ENCODE measurements around the gene RFNG.

The RFNG gene

DNA sequence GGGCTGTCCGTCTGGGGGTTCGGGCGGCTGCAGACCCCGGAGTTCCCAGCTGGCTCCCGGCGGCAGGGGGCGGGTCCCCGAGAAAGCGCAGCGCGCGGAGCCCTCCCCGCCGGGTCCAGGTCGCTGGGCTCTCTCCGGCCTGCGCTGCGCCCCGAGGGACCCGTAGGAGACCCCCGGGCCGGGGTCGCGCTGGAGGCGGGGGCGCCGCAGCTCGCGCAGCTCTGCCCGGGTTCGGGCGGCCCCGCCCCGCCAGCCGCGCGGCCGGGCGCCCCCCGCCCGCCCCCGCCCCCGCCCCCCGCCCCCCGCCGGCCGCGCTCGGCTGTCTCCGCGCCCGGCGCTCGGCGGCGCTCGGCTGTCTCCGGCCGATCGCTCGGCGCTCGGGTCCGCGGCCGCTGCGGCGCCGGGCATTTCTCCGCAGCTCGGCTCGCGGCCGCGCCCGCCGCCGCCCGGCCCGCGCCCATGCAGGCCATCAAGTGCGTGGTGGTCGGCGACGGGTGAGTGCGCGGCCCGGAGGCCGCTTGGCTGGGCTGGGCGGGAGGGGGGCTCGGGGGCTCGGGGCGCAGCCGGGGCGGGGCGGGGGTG, 20.2 kb downstream of the RFNG start, which contains the start of gene RAC3:
RAC3 (plus strand) TSS at position 376 of the 582 bp plus-strand sequence; CDS start at position 460, 84 bp downstream.
- H3K4me3 ChIP-seq (ENCODE audit: low read depth, low read length) = peak within 1 kb of the TSS; percentile 49
- peak; percentile 65 for DNase-seq (ENCODE audit: low read depth)
- TF ChIP-seq MAX (IDR thresholded peaks at IDR 0.05; ENCODE audit: low read depth, low read length) (no peak), POLR2A (IDR thresholded peaks at IDR 0.05; ENCODE audit: extremely low read depth, insufficient read length) (peak; percentile 38), CTCF (IDR thresholded peaks at IDR 0.05; ENCODE audit: low read depth, low read length) (no peak)

DNA sequence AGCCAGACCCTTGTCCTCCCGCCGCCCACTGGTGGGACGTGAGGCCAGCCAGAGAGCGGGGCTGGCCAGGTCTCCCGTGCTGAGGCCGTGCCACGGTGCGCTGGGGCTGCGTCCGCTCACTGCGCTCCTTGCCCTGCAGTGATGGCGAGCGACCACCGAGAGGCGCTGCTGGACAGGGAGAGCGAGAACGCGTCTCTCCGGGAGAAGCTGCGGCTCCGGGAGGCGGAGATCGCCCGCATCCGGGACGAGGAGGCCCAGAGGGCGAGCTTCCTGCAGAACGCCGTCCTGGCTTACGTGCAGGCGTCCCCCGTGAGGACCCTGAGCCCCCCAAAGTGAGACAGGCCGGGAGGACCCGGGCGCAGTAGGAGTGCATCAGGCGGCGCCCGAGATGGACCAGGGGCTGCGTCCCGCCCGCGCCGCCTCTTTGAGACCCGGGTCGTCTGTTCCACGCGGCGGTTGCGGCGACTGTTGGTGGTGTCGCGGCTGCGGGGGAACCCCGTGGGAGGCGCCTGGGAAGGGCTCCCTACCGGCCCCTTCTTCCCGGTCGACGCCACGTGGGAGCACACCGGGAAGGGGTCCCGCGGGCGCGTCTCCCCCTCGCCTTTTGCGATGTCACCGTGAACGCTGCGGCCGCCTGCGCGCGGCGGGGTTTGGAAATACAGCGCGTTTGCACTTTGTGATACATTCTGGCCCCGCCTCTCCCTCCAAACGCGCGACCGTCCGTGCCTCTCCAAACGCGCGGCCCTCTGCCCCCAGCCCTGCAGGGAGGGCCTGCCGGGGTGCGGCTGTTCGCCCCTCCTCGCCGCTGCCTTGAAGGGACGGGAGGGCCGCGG, 20.9 kb downstream of the RFNG start:
- DNase-seq (ENCODE audit: low read depth) = peak; percentile 90
- H3K4me3 ChIP-seq (ENCODE audit: low read depth, low read length) = peak overlapping the region; percentile 42
- TF ChIP-seq POLR2A (IDR thresholded peaks at IDR 0.05; ENCODE audit: extremely low read depth, insufficient read length) (peak; percentile 35), CTCF (IDR thresholded peaks at IDR 0.05; ENCODE audit: low read depth, low read length) (peak; percentile 32), MYC (IDR thresholded peaks at IDR 0.05; ENCODE audit: low read depth, low read length) (peak; percentile 30), MAX (IDR thresholded peaks at IDR 0.05; ENCODE audit: low read depth, low read length) (peak; percentile 55; the same call in 1 of the 2 replicates)

DNA sequence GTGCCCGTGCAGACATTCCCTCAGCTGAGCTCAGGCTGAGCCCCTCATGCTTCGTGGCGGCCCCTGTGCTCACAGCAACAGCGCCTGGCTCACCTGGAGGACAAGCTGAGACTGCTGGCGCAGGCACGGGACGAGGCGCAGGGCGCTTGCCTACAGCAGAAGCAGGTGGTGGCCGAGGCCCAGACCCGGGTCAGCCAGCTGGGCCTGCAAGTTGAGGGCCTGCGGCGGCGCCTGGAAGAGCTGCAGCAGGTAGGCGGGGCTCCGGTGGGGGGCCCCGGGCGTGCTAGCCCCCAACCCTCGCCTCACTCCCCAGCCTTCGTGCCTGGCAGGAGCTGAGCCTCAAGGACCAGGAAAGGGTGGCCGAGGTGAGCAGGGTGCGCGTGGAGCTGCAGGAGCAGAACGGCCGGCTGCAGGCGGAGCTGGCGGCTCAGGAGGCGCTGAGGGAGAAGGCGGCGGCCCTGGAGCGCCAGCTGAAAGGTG, 21.6 kb downstream of the RFNG start:
- TF ChIP-seq POLR2A (IDR thresholded peaks at IDR 0.05; ENCODE audit: extremely low read depth, insufficient read length) = no peak
- TF ChIP-seq MAX (IDR thresholded peaks at IDR 0.05; ENCODE audit: low read depth, low read length) = no peak
- no peak for TF ChIP-seq CTCF (IDR thresholded peaks at IDR 0.05; ENCODE audit: low read depth, low read length)
- TF ChIP-seq MYC (IDR thresholded peaks at IDR 0.05; ENCODE audit: low read depth, low read length) = no peak
- no peak for DNase-seq (ENCODE audit: low read depth)
- H3K4me3 ChIP-seq (ENCODE audit: low read depth, low read length) = no peak overlapping the region

GRCh38 chr17:82029391-82029790, 22.2 kb downstream of the RFNG start:
- H3K4me3 ChIP-seq (ENCODE audit: low read depth, low read length) = no peak overlapping the region
- TF ChIP-seq CTCF (IDR thresholded peaks at IDR 0.05; ENCODE audit: low read depth, low read length) = no peak
- TF ChIP-seq POLR2A (IDR thresholded peaks at IDR 0.05; ENCODE audit: extremely low read depth, insufficient read length) = no peak
- TF ChIP-seq MAX (IDR thresholded peaks at IDR 0.05; ENCODE audit: low read depth, low read length) = no peak
- TF ChIP-seq MYC (IDR thresholded peaks at IDR 0.05; ENCODE audit: low read depth, low read length) = no peak
- no peak for DNase-seq (ENCODE audit: low read depth)

DNA sequence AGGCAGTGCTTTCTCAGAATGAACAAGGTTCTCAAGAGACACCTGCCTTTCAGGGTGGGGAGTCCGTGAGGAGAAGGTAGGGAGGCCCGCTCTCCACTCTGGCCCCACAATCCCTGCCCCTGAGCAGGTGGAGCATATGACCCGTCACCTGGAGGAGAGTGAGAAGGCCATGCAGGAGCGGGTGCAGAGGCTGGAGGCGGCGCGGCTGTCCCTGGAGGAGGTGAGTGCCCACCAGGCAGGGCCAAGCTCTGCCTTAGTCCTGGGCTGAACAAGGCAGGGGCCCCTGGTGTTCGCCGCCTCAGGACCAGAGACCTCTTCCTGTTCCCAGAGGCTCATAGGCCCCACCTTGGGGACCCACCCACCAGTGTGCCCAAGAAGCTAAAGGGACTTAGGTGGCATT, 22.6 kb downstream of the RFNG start:
- no peak for DNase-seq (ENCODE audit: low read depth)
- H3K4me3 ChIP-seq (ENCODE audit: low read depth, low read length) = no peak overlapping the region
- TF ChIP-seq MAX (IDR thresholded peaks at IDR 0.05; ENCODE audit: low read depth, low read length) = no peak
- TF ChIP-seq CTCF (IDR thresholded peaks at IDR 0.05; ENCODE audit: low read depth, low read length) = no peak
- TF ChIP-seq POLR2A (IDR thresholded peaks at IDR 0.05; ENCODE audit: extremely low read depth, insufficient read length) = no peak
- no peak for TF ChIP-seq MYC (IDR thresholded peaks at IDR 0.05; ENCODE audit: low read depth, low read length)

Measured in NB4 (cell line).